Keratinocyte (primary cell): ENCODE measurements around the gene ABCC6.

Source experiments
- EZH2 ChIP-seq: IDR thresholded peaks from one replicate; pipeline ENCODE4 v1.6.1; 2012; ENCODE audit warnings: inconsistent platforms, mild to moderate bottlenecking, low read length, moderate library complexity
- TF ChIP-seq, protein P1 (sequence below), 3 experiments: IDR thresholded peaks in 1 of 3; conservative IDR thresholded peaks in 1 of 3; optimal IDR thresholded peaks in 1 of 3; 2 replicates in 2 of 3; 3 replicates in 1 of 3; pipeline versions ENCODE3 to v1.5.1; 2011; ENCODE audit warnings: low read length in 3 of 3, mild to moderate bottlenecking in 3 of 3, moderate library complexity in 2 of 3, control low read depth in 1 of 3, inconsistent platforms in 1 of 3; ENCODE audit not compliant: insufficient read depth in 2 of 3; ENCODE audit errors: extremely low read depth in 1 of 3

DNA sequence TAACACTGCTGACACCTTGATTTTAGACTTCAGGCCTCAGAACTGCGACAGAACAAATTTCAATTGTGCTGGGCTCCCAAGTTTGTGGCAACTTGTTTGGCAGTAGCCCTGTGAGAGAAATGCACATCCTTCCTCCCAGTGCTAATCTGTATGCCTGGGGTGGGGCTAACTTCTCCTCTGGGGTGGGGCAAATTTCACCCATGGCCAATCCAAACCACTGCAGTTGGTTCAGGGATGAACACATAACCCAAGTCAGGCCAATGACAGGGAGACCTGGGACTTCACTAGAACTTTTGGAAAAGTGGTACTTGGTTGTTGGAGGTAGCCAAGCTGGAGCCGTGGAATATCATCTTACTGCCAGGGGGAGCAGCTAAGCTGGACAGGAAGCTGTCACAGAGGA lies 56.3 kb downstream of the ABCC6 start:
- TF ChIP-seq, protein P1, sequence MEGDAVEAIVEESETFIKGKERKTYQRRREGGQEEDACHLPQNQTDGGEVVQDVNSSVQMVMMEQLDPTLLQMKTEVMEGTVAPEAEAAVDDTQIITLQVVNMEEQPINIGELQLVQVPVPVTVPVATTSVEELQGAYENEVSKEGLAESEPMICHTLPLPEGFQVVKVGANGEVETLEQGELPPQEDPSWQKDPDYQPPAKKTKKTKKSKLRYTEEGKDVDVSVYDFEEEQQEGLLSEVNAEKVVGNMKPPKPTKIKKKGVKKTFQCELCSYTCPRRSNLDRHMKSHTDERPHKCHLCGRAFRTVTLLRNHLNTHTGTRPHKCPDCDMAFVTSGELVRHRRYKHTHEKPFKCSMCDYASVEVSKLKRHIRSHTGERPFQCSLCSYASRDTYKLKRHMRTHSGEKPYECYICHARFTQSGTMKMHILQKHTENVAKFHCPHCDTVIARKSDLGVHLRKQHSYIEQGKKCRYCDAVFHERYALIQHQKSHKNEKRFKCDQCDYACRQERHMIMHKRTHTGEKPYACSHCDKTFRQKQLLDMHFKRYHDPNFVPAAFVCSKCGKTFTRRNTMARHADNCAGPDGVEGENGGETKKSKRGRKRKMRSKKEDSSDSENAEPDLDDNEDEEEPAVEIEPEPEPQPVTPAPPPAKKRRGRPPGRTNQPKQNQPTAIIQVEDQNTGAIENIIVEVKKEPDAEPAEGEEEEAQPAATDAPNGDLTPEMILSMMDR (optimal IDR thresholded peaks at IDR 0.05 in 1 of 3, IDR thresholded peaks at IDR 0.05 in 1 of 3, conservative IDR thresholded peaks at IDR 0.05 in 1 of 3; ENCODE audit: extremely low read depth in 1 of 3, insufficient read depth in 2 of 3, low read length in 3 of 3), result no peak
- no peak for TF ChIP-seq EZH2
